BE2C (cell line): Measurements from ENCODE around the gene ATAD2B.
A peak's percentile ranks its signal among the peaks of the same experiment; 100 is the strongest.

ENCODE experiments used
- DNase-seq: peaks from one replicate; pipeline ENCODE4 v3.0.0-alpha.2; 2020
- H3K27me3 ChIP-seq: fragments of 250-450 bp; sonication (Bioruptor Pico); 2 replicates; pipeline ENCODE4 v1.5.1; 2020; ENCODE audit warnings: mild to moderate bottlenecking
- H3K36me3 ChIP-seq: fragments of 250-450 bp; sonication (Bioruptor Pico); 2 replicates; pipeline ENCODE4 v1.5.1; 2020; ENCODE audit warnings: mild to moderate bottlenecking
- H3K4me1 ChIP-seq: fragments of 250-450 bp; sonication (Bioruptor Pico); 2 replicates; pipeline ENCODE4 v1.5.1; 2020
- H3K4me3 ChIP-seq: 2 replicates; pipeline ENCODE4 v1.5.1; 2011; ENCODE audit warnings: low read depth, low read length
- H3K9me3 ChIP-seq: fragments of 250-450 bp; sonication (Bioruptor Pico); 2 replicates; pipeline ENCODE4 v1.5.1; 2020
- TF ChIP-seq, protein P1 (sequence below): IDR thresholded peaks from 2 replicates; pipeline ENCODE4 v1.5.1; 2012; ENCODE audit warnings: mild to moderate bottlenecking, low read depth, low read length

ATAD2B gene

DNA sequence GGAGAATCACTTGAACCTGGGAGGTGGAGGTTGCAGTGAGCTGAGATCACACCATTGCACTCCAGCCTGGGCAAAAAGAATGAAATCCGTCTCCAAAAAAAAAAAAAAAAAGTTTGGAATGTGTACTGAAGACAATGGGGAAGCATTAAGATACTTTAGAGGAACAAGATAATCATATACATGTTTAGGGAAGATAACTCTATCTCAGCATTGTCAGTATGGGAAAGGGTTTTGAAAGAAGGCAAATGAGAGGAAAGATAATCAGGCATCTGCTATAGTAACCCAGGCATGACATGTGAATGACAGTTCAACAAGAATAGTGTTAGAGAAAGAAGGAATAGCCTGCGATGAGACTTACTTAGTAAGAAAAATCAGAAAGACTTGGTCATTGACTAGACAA is 112.0 kb downstream of the ATAD2B start:
- H3K9me3 ChIP-seq: no peaks in the 10 kb centered on the region
- no peak for DNase-seq
- no peaks in the 10 kb centered on the region for H3K4me1 ChIP-seq
- no peaks in the 10 kb centered on the region for H3K27me3 ChIP-seq
- TF ChIP-seq, protein P1, sequence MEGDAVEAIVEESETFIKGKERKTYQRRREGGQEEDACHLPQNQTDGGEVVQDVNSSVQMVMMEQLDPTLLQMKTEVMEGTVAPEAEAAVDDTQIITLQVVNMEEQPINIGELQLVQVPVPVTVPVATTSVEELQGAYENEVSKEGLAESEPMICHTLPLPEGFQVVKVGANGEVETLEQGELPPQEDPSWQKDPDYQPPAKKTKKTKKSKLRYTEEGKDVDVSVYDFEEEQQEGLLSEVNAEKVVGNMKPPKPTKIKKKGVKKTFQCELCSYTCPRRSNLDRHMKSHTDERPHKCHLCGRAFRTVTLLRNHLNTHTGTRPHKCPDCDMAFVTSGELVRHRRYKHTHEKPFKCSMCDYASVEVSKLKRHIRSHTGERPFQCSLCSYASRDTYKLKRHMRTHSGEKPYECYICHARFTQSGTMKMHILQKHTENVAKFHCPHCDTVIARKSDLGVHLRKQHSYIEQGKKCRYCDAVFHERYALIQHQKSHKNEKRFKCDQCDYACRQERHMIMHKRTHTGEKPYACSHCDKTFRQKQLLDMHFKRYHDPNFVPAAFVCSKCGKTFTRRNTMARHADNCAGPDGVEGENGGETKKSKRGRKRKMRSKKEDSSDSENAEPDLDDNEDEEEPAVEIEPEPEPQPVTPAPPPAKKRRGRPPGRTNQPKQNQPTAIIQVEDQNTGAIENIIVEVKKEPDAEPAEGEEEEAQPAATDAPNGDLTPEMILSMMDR: no peak
- no peak overlapping the region for H3K4me3 ChIP-seq
- peaks cover 3% of the 10 kb centered on the region for H3K36me3 ChIP-seq

DNA sequence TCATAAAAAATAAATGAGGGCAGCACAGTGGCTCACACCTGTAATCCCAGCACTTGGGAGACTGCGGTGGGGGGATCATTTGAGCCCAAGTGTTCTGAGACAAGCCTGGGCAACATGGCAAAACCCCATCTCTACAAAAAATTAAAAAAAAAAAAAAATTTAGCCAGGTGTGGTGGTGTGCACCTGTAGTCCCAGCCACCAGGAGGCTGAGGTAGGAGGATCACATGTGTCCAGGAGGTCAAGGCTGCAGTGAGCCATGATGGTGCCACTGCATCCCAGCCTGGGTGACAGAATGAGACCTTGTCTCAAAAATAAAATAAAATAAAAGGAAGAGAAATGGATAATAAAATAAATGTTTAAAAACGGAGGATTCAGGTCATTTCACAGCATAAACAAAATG is 113.5 kb downstream of the ATAD2B start:
- TF ChIP-seq, protein P1: no peak
- peaks cover 3% of the 10 kb centered on the region for H3K36me3 ChIP-seq
- no peaks in the 10 kb centered on the region for H3K9me3 ChIP-seq
- H3K4me3 ChIP-seq: no peak overlapping the region
- H3K4me1 ChIP-seq: no peaks in the 10 kb centered on the region
- no peak for DNase-seq
- H3K27me3 ChIP-seq: no peaks in the 10 kb centered on the region

DNA sequence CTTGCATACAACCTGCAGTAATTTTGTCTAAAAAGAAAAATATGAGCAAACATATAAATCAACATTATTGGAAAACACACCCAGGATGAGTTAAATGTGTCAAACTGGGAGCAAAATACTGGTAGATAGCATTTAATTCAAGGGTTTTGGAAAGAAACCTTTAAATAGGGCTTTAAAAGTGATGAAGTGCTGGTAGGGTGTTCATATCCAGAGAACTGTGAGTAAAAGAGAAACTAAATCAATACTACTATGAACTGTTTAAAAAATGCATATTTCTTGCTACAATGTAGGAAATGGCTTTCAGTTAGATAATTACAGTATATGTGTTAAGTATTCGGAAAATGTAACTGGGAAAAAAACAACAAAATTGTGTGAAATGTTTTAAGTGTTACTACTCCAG is 117.8 kb downstream of the ATAD2B start:
- Histone ChIP-seq H3K4me3 (no peak overlapping the region), H3K9me3 (no peaks in the 10 kb centered on the region), H3K4me1 (no peaks in the 10 kb centered on the region), H3K27me3 (no peaks in the 10 kb centered on the region), H3K36me3 (0 out of 2 replicates have a peak, but pooled peaks cover 4% of the 10 kb centered on the region)
- TF ChIP-seq, protein P1: no peak
- DNase-seq: no peak

DNA sequence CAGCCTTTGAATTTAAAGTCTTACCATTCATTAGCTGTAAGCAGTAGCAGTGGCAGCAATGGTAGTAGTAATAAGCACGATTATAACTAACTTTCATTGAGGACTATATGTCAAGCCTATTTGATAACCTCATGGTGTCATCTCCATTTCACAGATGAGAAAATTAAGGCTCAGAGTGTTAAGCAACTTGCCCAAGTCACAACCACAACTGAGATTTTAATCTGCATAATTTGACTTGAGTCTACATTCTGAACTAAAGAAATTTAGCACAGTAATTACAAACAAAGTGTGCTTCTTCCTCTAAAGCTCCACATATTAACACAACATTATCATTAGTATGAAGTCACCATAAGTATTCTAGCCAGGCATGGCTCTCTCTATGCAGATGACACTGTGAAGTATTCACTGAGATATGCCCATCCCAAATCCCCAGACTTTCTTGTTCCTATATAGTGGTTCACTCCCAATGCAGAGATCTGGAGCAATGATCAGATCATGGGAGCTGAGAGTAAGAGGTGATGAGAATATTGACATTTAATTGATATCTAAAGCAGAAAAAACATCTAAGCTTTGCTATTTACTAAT is 120.2 kb downstream of the ATAD2B start:
- H3K4me1 ChIP-seq: no peaks in the 10 kb centered on the region; the same call in 1 of the 2 replicates

DNA sequence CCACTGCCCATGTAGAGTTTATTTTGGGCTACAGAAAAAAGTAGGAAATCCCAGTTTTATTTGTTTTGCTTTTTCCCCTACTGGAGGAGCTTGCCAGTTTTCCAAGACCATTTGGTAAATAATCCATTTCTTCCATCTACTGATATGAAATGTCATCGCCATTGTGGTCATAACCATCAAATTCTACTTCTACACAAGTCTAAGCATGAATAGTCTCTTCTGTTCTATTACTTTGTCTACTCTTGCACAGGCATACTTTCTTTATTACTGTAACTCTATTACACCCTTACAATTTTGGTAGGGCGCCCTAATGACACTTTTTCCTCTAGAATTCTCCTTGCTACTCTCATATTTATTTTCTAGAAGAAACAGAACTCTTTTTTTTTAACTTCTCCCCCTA is 120.7 kb downstream of the ATAD2B start:
- Histone ChIP-seq H3K9me3 (no peaks in the 10 kb centered on the region), H3K4me1 (no peaks in the 10 kb centered on the region; the same call in 1 of the 2 replicates), H3K4me3 (no peak overlapping the region), H3K27me3 (no peaks in the 10 kb centered on the region), H3K36me3 (0 out of 2 replicates have a peak, but pooled peaks cover 6% of the 10 kb centered on the region)
- DNase-seq: no peak
- TF ChIP-seq, protein P1: no peak

More for the DNA sequence above, 120.2 kb downstream of the ATAD2B start:
- no peaks in the 10 kb centered on the region for H3K27me3 ChIP-seq
- no peak for DNase-seq
- no peak overlapping the region for H3K4me3 ChIP-seq
- H3K36me3 ChIP-seq: 0 out of 2 replicates have a peak, but pooled peaks cover 6% of the 10 kb centered on the region
- H3K9me3 ChIP-seq: no peaks in the 10 kb centered on the region
- TF ChIP-seq, protein P1: no peak

DNA sequence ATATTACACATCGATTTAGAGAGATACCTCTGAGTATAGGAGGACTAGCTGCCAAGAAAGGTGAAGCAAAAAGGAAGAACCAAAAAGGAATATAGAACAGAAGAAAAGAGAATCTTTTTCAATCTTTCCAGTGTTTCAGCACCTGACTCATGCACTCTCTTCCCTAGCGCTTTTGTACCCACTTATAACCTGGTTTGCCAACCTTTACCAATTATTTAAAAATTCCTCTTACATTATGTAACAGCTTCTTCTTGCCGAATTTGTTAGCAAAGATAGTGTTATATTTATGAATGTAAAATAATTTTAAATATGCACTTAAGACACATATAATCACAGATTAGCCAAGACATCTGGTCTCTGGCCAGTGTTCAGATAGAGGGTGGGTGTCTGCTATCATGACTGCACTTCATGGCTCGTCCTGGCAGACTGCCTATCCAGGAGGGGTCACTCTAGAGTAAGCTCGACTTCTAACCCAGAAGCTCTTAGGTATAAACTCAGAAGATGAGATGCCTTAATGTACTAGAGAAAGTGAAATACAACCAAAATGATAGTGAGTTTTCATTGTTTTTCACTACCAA is 122.9 kb downstream of the ATAD2B start:
- no peaks in the 10 kb centered on the region for H3K27me3 ChIP-seq
- H3K4me1 ChIP-seq: no peaks in the 10 kb centered on the region; the same call in 1 of the 2 replicates
- 0 out of 2 replicates have a peak, but pooled peaks cover 6% of the 10 kb centered on the region for H3K36me3 ChIP-seq
- peak; percentile 76 for DNase-seq
- TF ChIP-seq, protein P1: peak; percentile 77
- H3K4me3 ChIP-seq: no peak overlapping the region
- H3K9me3 ChIP-seq: no peaks in the 10 kb centered on the region
